ENCODE results near the gene PLK2.

PLK2 gene

GRCh38 chr5:58501778-58502417 lies 42.0 kb upstream of the PLK2 start:
- no peak for TF ChIP-seq CTCF (IDR thresholded peaks at IDR 0.05; ENCODE audit: borderline replicate concordance, control extremely low read depth, extremely low read depth, insufficient read depth, missing control alignments)
- in situ Hi-C loops (cut with MboI; ENCODE audit: low sequenced_read_pairs, unreplicated experiment), result no loop called here
- DNase-seq (ENCODE audit: low spot score), result no peak

- no peak for TF ChIP-seq CTCF (IDR thresholded peaks at IDR 0.05; ENCODE audit: borderline replicate concordance, control extremely low read depth, extremely low read depth, insufficient read depth, missing control alignments)
- DNase-seq (ENCODE audit: low spot score), result no peak
- in situ Hi-C loops (cut with MboI; ENCODE audit: low sequenced_read_pairs, unreplicated experiment), result no loop called here
Observed at GRCh38 chr5:58499941-58500340, 40.1 kb upstream of the PLK2 start.

- in situ Hi-C loops (cut with MboI; ENCODE audit: low sequenced_read_pairs, unreplicated experiment), result no loop called here
- TF ChIP-seq CTCF (IDR thresholded peaks at IDR 0.05; ENCODE audit: borderline replicate concordance, control extremely low read depth, extremely low read depth, insufficient read depth, missing control alignments), result no peak
- DNase-seq (ENCODE audit: low spot score), result no peak
Observed at GRCh38 chr5:58499231-58499630, 39.3 kb upstream of the PLK2 start.

GRCh38 chr5:58498340-58498942 lies 38.6 kb upstream of the PLK2 start:
- in situ Hi-C loops (cut with MboI; ENCODE audit: low sequenced_read_pairs, unreplicated experiment), result no loop called here
- TF ChIP-seq CTCF (IDR thresholded peaks at IDR 0.05; ENCODE audit: borderline replicate concordance, control extremely low read depth, extremely low read depth, insufficient read depth, missing control alignments), result peak; percentile 26
- no peak for DNase-seq (ENCODE audit: low spot score)

DNA sequence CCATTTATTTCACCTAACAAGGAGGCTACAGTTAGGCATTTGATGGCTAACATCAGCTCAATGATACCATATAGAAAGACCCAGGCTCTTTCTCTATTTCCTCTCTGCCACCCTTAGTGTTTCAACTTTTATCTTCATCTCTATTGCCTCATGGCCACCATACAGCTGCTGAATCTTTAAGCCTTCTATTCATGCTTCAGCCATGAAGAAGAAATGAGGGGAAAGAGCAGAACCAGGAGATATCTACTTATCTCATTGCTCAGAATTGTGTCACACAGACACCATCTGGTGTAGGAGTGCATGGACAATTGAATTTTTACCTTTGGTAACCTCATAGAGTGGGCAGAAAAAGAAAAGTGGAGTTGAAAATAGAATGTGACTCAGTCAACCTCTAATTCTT lies 38.0 kb upstream of the PLK2 start:
- in situ Hi-C loops (cut with MboI; ENCODE audit: low sequenced_read_pairs, unreplicated experiment), result no loop called here
- no peak for TF ChIP-seq CTCF (IDR thresholded peaks at IDR 0.05; ENCODE audit: borderline replicate concordance, control extremely low read depth, extremely low read depth, insufficient read depth, missing control alignments)
- no peak for DNase-seq (ENCODE audit: low spot score)

DNA sequence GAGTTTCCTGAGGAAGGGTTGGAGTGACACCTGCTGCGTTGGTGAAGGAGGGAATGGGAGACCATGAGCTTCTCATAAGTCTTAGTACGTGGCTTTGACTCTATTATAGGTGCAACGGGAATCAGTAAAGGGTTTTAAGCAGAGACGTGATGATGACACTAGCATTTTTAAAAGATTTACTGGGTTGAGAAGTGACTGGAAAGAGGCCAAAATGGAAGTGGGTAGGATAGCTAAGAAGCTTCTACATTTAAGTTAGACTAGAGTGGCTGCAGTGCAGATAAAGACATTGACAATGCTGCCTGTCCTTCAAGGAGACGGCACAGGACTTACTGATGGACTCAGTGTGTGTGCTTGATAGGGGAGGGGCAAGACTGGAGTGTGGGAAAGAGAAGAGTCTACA lies 37.5 kb upstream of the PLK2 start:
- no peak for TF ChIP-seq CTCF (IDR thresholded peaks at IDR 0.05; ENCODE audit: borderline replicate concordance, control extremely low read depth, extremely low read depth, insufficient read depth, missing control alignments)
- in situ Hi-C loops (cut with MboI; ENCODE audit: low sequenced_read_pairs, unreplicated experiment), result no loop called here
- DNase-seq (ENCODE audit: low spot score), result no peak
